T1000 (cell line): ENCODE data around the gene ERMN.
"Not testable (repeated sequence)": the region's sequence is repeated elsewhere in the genome, so short reads cannot be mapped to it uniquely, and the experiment has no call there.

Source experiments
- DNase-seq: peaks from one replicate; lab custom pipeline; 2025; ENCODE audit warnings: mixed read lengths; lab: John Stamatoyannopoulos, UW

Gene ERMN

GRCh38 chr2:157325786-157326185, at the start of gene ERMN:
Gene ERMN, minus strand, starts transcription at chr2:157325824. Its CDS starts 182 bp downstream, at chr2:157325642.
- no peak for DNase-seq

- no peak for DNase-seq
These were observed 49.8 kb upstream of the ERMN start for GRCh38 chr2:157375384-157375783.

GRCh38 chr2:157368508-157368907, 42.9 kb upstream of the ERMN start:
- not testable (repeated sequence) for DNase-seq

- no peak for DNase-seq
These were observed 42.1 kb upstream of the ERMN start for GRCh38 chr2:157367704-157368103.

- no peak for DNase-seq
These were observed 38.8 kb upstream of the ERMN start for GRCh38 chr2:157364257-157364974.

- no peak for DNase-seq
These were observed 38.0 kb upstream of the ERMN start for GRCh38 chr2:157363612-157364101.

- DNase-seq = no peak
These were observed 37.0 kb upstream of the ERMN start for GRCh38 chr2:157362627-157363026.

GRCh38 chr2:157361526-157361925, 35.9 kb upstream of the ERMN start:
- no peak for DNase-seq

- no peak for DNase-seq
These were observed 34.0 kb upstream of the ERMN start for GRCh38 chr2:157359628-157360027.

- no peak for DNase-seq
These were observed 30.0 kb upstream of the ERMN start for GRCh38 chr2:157355618-157356017.

- no peak for DNase-seq
These were observed 24.4 kb upstream of the ERMN start for GRCh38 chr2:157349949-157350515.

GRCh38 chr2:157348291-157348921, 22.8 kb upstream of the ERMN start:
- DNase-seq = no peak

GRCh38 chr2:157345647-157346389, 20.2 kb upstream of the ERMN start:
- no peak for DNase-seq

GRCh38 chr2:157341381-157341780, 15.8 kb upstream of the ERMN start:
- DNase-seq = not testable (repeated sequence)

- no peak for DNase-seq
These were observed 14.5 kb upstream of the ERMN start for GRCh38 chr2:157339965-157340655.

GRCh38 chr2:157337978-157338377, 12.4 kb upstream of the ERMN start:
- no peak for DNase-seq

- no peak for DNase-seq
These were observed 10.8 kb upstream of the ERMN start for GRCh38 chr2:157336137-157337010.

GRCh38 chr2:157334797-157335196, 9.2 kb upstream of the ERMN start:
- DNase-seq = no peak

- no peak for DNase-seq
These were observed 8.7 kb upstream of the ERMN start for GRCh38 chr2:157334335-157334734.

GRCh38 chr2:157333304-157334047, 7.9 kb upstream of the ERMN start:
- no peak for DNase-seq
